ENCODE measurements around the gene C1QTNF2. TPM values are rescaled to one million over a fixed set of nuclear protein-coding genes. Genes with fewer than 3 reads are reported as not detected.

Gene C1QTNF2
- polyA plus RNA-seq, 1 donor (not counting 4 experiments of a cell fraction or from before 2014, with no cell fraction given): 0.07 TPM

DNA sequence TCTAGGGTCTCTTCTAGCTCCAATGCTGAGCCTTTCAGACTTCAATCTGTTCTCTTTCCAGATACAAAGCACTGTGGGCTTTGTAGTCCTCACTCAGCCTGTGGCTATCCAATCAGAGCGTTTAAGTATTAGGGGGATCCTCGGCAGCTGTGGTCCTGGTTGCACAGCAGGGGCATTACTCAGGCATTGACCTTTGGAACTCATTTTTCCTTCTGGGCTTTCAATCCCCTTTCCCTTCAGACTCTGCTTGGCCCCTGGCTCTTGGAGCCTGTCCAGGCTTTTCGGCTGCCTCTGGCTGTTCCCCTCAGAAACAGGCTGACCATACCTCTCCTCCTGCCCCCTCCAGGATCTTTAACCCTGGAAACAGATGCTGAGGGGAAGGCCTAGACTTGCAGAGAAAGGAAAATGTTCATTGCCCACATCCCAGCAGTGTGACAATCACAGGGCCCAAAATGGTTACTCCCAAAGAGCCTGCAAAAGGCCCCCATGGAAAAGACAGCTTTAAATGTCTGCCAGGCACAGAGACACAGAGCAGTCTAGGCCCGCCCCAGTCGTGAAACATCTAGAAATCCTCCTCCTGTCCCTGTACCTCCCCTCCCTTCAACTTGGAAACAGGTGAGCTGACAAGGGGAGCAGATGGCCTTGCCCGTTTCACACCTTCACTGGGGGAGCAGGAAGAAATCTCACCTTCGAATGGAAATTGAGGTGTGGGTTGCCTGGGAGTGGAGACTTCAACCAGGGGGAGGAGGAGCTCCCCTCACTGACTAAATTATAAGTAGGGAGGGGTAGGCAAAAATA lies 13.7 kb downstream of the C1QTNF2 start:
- Histone ChIP-seq H3K9me1 (ENCODE audit: control insufficient read depth, extremely low read depth, insufficient read depth, low read length) (no peaks in the 10 kb centered on the region), H3K4me3 (ENCODE audit: control insufficient read depth in 2 of 3, extremely low read depth in 1 of 3, insufficient read depth in 2 of 3, low read depth in 1 of 3, low read length in 3 of 3) (no peak overlapping the region), H3K27me3 (ENCODE audit: control insufficient read depth, extremely low read depth, insufficient read depth, low read length) (no peaks in the 10 kb centered on the region), H3K79me2 (ENCODE audit: control insufficient read depth, insufficient read depth, low read length) (no peaks in the 10 kb centered on the region), H3K36me3 (ENCODE audit: control insufficient read depth in 2 of 2, extremely low read depth in 1 of 2, insufficient read depth in 2 of 2, low read length in 2 of 2) (no peaks in the 10 kb centered on the region), H3K4me2 (ENCODE audit: control insufficient read depth, extremely low read depth, insufficient read depth, low read depth, low read length) (no peak overlapping the region), H3K9ac (ENCODE audit: control insufficient read depth, extremely low read depth, insufficient read depth, low read length) (no peak overlapping the region), H3K4me1 (ENCODE audit: control insufficient read depth, extremely low read depth, insufficient read depth, low read length) (peaks cover 10% of the 10 kb centered on the region), H3K9me3 (ENCODE audit: control insufficient read depth, low read depth, low read length) (no peaks in the 10 kb centered on the region), H3K27ac (ENCODE audit: control insufficient read depth, insufficient read depth, low read length) (no peak overlapping the region), H2AFZ (ENCODE audit: control insufficient read depth, low read length) (no peak overlapping the region), H4K20me1 (ENCODE audit: control insufficient read depth, extremely low read depth, insufficient read depth, low read length) (no peaks in the 10 kb centered on the region)
- FAIRE-seq (no peak), DNase-seq (ENCODE audit: low read depth, low spot score) (no peak)
- no peak for TF ChIP-seq EZH2 (IDR thresholded peaks at IDR 0.05; ENCODE audit: low read length)
- TF ChIP-seq, protein P1, sequence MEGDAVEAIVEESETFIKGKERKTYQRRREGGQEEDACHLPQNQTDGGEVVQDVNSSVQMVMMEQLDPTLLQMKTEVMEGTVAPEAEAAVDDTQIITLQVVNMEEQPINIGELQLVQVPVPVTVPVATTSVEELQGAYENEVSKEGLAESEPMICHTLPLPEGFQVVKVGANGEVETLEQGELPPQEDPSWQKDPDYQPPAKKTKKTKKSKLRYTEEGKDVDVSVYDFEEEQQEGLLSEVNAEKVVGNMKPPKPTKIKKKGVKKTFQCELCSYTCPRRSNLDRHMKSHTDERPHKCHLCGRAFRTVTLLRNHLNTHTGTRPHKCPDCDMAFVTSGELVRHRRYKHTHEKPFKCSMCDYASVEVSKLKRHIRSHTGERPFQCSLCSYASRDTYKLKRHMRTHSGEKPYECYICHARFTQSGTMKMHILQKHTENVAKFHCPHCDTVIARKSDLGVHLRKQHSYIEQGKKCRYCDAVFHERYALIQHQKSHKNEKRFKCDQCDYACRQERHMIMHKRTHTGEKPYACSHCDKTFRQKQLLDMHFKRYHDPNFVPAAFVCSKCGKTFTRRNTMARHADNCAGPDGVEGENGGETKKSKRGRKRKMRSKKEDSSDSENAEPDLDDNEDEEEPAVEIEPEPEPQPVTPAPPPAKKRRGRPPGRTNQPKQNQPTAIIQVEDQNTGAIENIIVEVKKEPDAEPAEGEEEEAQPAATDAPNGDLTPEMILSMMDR (optimal IDR thresholded peaks at IDR 0.05 in 1 of 3, IDR thresholded peaks at IDR 0.05 in 1 of 3, conservative IDR thresholded peaks at IDR 0.05 in 1 of 3; ENCODE audit: extremely low read depth in 1 of 3, insufficient read depth in 2 of 3, low read length in 3 of 3): no peak
- dilution Hi-C loops (cut with MboI; ENCODE audit: extremely low pct_ligation_motif_present, low sequenced_read_pairs): no loop called here

DNA sequence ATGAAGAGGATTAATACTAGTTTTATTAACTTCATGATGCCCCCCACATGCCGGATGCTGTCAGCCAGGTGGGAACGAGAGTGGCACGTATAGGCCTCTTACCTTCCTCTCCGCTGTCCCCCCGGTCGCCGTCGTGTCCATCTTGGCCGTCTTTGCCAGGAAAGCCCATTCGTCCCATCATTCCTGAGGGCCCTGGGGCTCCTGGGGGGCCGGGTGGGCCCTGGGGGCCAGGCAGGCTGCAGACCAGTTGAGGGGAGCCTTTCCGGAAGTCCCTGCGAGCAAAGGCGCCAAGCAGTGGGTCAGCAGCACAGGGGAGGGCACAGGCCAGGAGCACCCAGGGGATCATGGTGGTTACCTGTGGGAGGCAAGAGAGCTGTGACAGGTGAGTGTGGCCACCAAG lies 15.8 kb downstream of the C1QTNF2 start:
- Histone ChIP-seq H3K9me3 (ENCODE audit: control insufficient read depth, low read depth, low read length) (no peaks in the 10 kb centered on the region), H3K4me2 (ENCODE audit: control insufficient read depth, extremely low read depth, insufficient read depth, low read depth, low read length) (no peak overlapping the region), H3K4me1 (ENCODE audit: control insufficient read depth, extremely low read depth, insufficient read depth, low read length) (peaks cover 2% of the 10 kb centered on the region), H3K36me3 (ENCODE audit: control insufficient read depth in 2 of 2, extremely low read depth in 1 of 2, insufficient read depth in 2 of 2, low read length in 2 of 2) (no peaks in the 10 kb centered on the region), H3K27me3 (ENCODE audit: control insufficient read depth, extremely low read depth, insufficient read depth, low read length) (no peaks in the 10 kb centered on the region), H4K20me1 (ENCODE audit: control insufficient read depth, extremely low read depth, insufficient read depth, low read length) (no peaks in the 10 kb centered on the region), H3K9ac (ENCODE audit: control insufficient read depth, extremely low read depth, insufficient read depth, low read length) (no peak overlapping the region), H3K27ac (ENCODE audit: control insufficient read depth, insufficient read depth, low read length) (no peak overlapping the region), H2AFZ (ENCODE audit: control insufficient read depth, low read length) (no peak overlapping the region), H3K9me1 (ENCODE audit: control insufficient read depth, extremely low read depth, insufficient read depth, low read length) (no peaks in the 10 kb centered on the region), H3K79me2 (ENCODE audit: control insufficient read depth, insufficient read depth, low read length) (no peaks in the 10 kb centered on the region), H3K4me3 (ENCODE audit: control insufficient read depth in 2 of 3, extremely low read depth in 1 of 3, insufficient read depth in 2 of 3, low read depth in 1 of 3, low read length in 3 of 3) (no peak overlapping the region)
- TF ChIP-seq, protein P1 (optimal IDR thresholded peaks at IDR 0.05 in 1 of 3, IDR thresholded peaks at IDR 0.05 in 1 of 3, conservative IDR thresholded peaks at IDR 0.05 in 1 of 3; ENCODE audit: extremely low read depth in 1 of 3, insufficient read depth in 2 of 3, low read length in 3 of 3): no peak
- dilution Hi-C loops (cut with MboI; ENCODE audit: extremely low pct_ligation_motif_present, low sequenced_read_pairs): no loop called here
- FAIRE-seq: no peak
- DNase-seq (ENCODE audit: low read depth, low spot score): no peak
